HepG2 (cell line): Measurements from ENCODE around the gene MZF1. TPM values are rescaled to one million over a fixed set of nuclear protein-coding genes. Genes with fewer than 3 reads are reported as not detected.
A peak's percentile ranks its signal among the peaks of the same experiment; 100 is the strongest.

ENCODE experiments used
- ADNP ChIP-seq: sonication (generic); formaldehyde crosslinking; IDR thresholded peaks from 2 replicates; pipeline ENCODE4 v1.4.0; 2020; ENCODE audit warnings: missing genetic modification reagents
- ATRX ChIP-seq: sonication (generic); formaldehyde crosslinking; IDR thresholded peaks from 2 replicates; pipeline ENCODE4 v1.4.0; 2020; ENCODE audit warnings: missing genetic modification reagents, borderline replicate concordance
- CBX1 ChIP-seq: IDR thresholded peaks from one replicate; pipeline ENCODE4 v1.6.1; 2016; ENCODE audit warnings: antibody characterized with exemption, low read depth
- FOXO1 ChIP-seq: sonication (generic); formaldehyde crosslinking; IDR thresholded peaks from 2 replicates; pipeline ENCODE4 v1.4.0; 2020; ENCODE audit warnings: missing genetic modification reagents
- GATAD1 ChIP-seq: IDR thresholded peaks from 2 replicates; pipeline ENCODE4 v1.6.1; 2016; ENCODE audit warnings: missing genetic modification reagents, missing compliant biosample characterization
- JUN ChIP-seq: sonication (generic); formaldehyde crosslinking; IDR thresholded peaks from 2 replicates; pipeline ENCODE4 v1.4.0; 2020; ENCODE audit warnings: mild to moderate bottlenecking, missing genetic modification reagents
- KAT7 ChIP-seq: IDR thresholded peaks from 2 replicates; pipeline ENCODE4 v1.6.1; 2018; ENCODE audit warnings: borderline replicate concordance, missing compliant biosample characterization
- MAX ChIP-seq: IDR thresholded peaks from 2 replicates; pipeline ENCODE4 v1.6.1; 2012; ENCODE audit warnings: inconsistent platforms
- MTERF4 ChIP-seq: sonication (generic); formaldehyde crosslinking; IDR thresholded peaks from 2 replicates; pipeline ENCODE4 v1.8.0; 2023; ENCODE audit warnings: mild to moderate bottlenecking, missing genetic modification reagents
- SMYD3 ChIP-seq: sonication (generic); formaldehyde crosslinking; IDR thresholded peaks from 2 replicates; pipeline ENCODE4 v1.8.1; 2023; ENCODE audit warnings: mild to moderate bottlenecking, missing genetic modification reagents
- TARDBP ChIP-seq: sonication (generic); formaldehyde crosslinking; IDR thresholded peaks from 2 replicates; pipeline ENCODE4 v1.8.0; 2022; ENCODE audit warnings: mild to moderate bottlenecking, missing genetic modification reagents
- ZBTB3 ChIP-seq: sonication (generic); formaldehyde crosslinking; IDR thresholded peaks from 2 replicates; pipeline ENCODE4 v1.4.0; 2020; ENCODE audit warnings: low read depth, mild to moderate bottlenecking, moderate library complexity, missing genetic modification reagents, borderline replicate concordance
- ZFP91 ChIP-seq: sonication (generic); formaldehyde crosslinking; IDR thresholded peaks from 2 replicates; pipeline ENCODE4 v1.9.0; 2022; ENCODE audit warnings: missing genetic modification reagents, mild to moderate bottlenecking, borderline replicate concordance
- ZHX1 ChIP-seq: sonication (generic); formaldehyde crosslinking; IDR thresholded peaks from 2 replicates; pipeline ENCODE4 v1.8.1; 2022; ENCODE audit warnings: low read depth, mild to moderate bottlenecking, missing genetic modification reagents
- ZNF251 ChIP-seq: sonication (generic); formaldehyde crosslinking; IDR thresholded peaks from 2 replicates; pipeline ENCODE4 v1.9.0; 2021; ENCODE audit warnings: mild to moderate bottlenecking, missing genetic modification reagents
- ZNF274 ChIP-seq: sonication (generic); formaldehyde crosslinking; IDR thresholded peaks from 2 replicates; pipeline ENCODE4 v1.5.1; 2020; ENCODE audit warnings: mild to moderate bottlenecking, missing genetic modification reagents
- ZNF362 ChIP-seq: sonication (generic); formaldehyde crosslinking; IDR thresholded peaks from 2 replicates; pipeline ENCODE4 v1.4.0; 2020; ENCODE audit warnings: missing genetic modification reagents, mild to moderate bottlenecking, borderline replicate concordance
- ZNF501 ChIP-seq: sonication (generic); formaldehyde crosslinking; IDR thresholded peaks from 2 replicates; pipeline ENCODE4 v1.5.1; 2020; ENCODE audit warnings: mild to moderate bottlenecking, moderate library complexity, missing genetic modification reagents
- ZNF549 ChIP-seq: sonication (generic); formaldehyde crosslinking; IDR thresholded peaks from 2 replicates; pipeline ENCODE4 v1.5.0; 2020; ENCODE audit warnings: missing genetic modification reagents
- ZNF75D ChIP-seq: sonication (generic); formaldehyde crosslinking; IDR thresholded peaks from 2 replicates; pipeline ENCODE4 v1.8.1; 2023; ENCODE audit warnings: missing genetic modification reagents, mild to moderate bottlenecking, borderline replicate concordance
- ZNF761 ChIP-seq: sonication (generic); formaldehyde crosslinking; conservative IDR thresholded peaks from 2 replicates; pipeline ENCODE4 v1.4.0; 2020; ENCODE audit warnings: mild to moderate bottlenecking, missing genetic modification reagents
- ZNF839 ChIP-seq: sonication (generic); formaldehyde crosslinking; IDR thresholded peaks from 2 replicates; pipeline ENCODE4 v1.4.0; 2020; ENCODE audit warnings: missing genetic modification reagents, mild to moderate bottlenecking, borderline replicate concordance
- polyA plus RNA-seq, 8 experiments: library from polyadenylated mRNA; depleted of rRNA in 3 of 8; stranded (reverse) in 7 of 8; unstranded in 1 of 8; fragments of >200 nt; fragmentation: Illumina TruSeq in 4 of 8; extraction: Trizol in 4 of 8; gene quantifications; 2 replicates each; pipeline versions ENCODE4 v1.2.1 to v1.2.3, GENCODE V29; 2011 to 2016; ENCODE audit warnings: low read depth in 4 of 8, missing spikeins in 1 of 8, mixed read lengths in 1 of 8; ENCODE audit not compliant: insufficient read depth in 1 of 8
- total RNA-seq, 5 experiments: library from RNA; depleted of rRNA; stranded (reverse); fragments of >200 nt; fragmentation: Illumina TruSeq; extraction: Trizol; gene quantifications; 2 replicates each; pipeline ENCODE4 v1.2.3, GENCODE V29; 2016; ENCODE audit warnings: low read depth in 1 of 5

The MZF1 gene
- total and polyA plus RNA-seq, 2 of the 13 experiments (the other 11 are each of a cell fraction or from before 2014, with no cell fraction given), result 3.1 to 8.1 TPM

GRCh38 chr19:58513694-58514563 lies 59.2 kb downstream of the MZF1 start (continued):
- TF ChIP-seq ZNF761, result peak; percentile 85; the same call in 1 of the 2 replicates
- 0 out of 2 replicates have a peak, but pooled peaks have one; percentile 42 for TF ChIP-seq ZNF501 (CRISPR knock-in tag)
- peak; percentile 46; the same call in 1 of the 2 replicates for TF ChIP-seq JUN (CRISPR knock-in tag)
- TF ChIP-seq MTERF4 (CRISPR knock-in tag), result no peak; the same call in 1 of the 2 replicates
- TF ChIP-seq FOXO1 (CRISPR knock-in tag), result 0 out of 2 replicates have a peak, but pooled peaks have one; percentile 29
- TF ChIP-seq ATRX (CRISPR knock-in tag), result no peak
- no peak for TF ChIP-seq ZNF549
- TF ChIP-seq ZNF839, result peak; percentile 37; the same call in 1 of the 2 replicates
- peak; percentile 79; the same call in 1 of the 2 replicates for TF ChIP-seq ZBTB3 (CRISPR knock-in tag)
- TF ChIP-seq SMYD3 (CRISPR knock-in tag), result no peak
- no peak for TF ChIP-seq ZNF251 (CRISPR knock-in tag)
- TF ChIP-seq CBX1, result peak; percentile 90
- TF ChIP-seq MAX, result peak; percentile 96
- TF ChIP-seq ZNF75D (CRISPR knock-in tag), result no peak
- TF ChIP-seq ZNF362 (CRISPR knock-in tag), result peak; percentile 53; the same call in 1 of the 2 replicates
- TF ChIP-seq ZFP91, result peak; percentile 89
- TF ChIP-seq ZNF274, result 0 out of 2 replicates have a peak, but pooled peaks have one; percentile 16
- peak; percentile 77 for TF ChIP-seq ADNP (CRISPR knock-in tag)
- TF ChIP-seq KAT7 (CRISPR knock-in tag), result peak; percentile 63; the same call in 1 of the 2 replicates
- peak; percentile 61 for TF ChIP-seq TARDBP
- peak; percentile 80 for TF ChIP-seq ZHX1 (CRISPR knock-in tag)
- TF ChIP-seq GATAD1 (CRISPR knock-in tag), result peak; percentile 71; the same call in 1 of the 2 replicates
